Measurements from ENCODE around the gene NAA60.

The NAA60 gene

GRCh38 chr16:3511286-3512180, 68.1 kb downstream of the NAA60 start:
- no peak for DNase-seq

GRCh38 chr16:3513892-3514583, 70.6 kb downstream of the NAA60 start:
- DNase-seq = no peak

GRCh38 chr16:3514621-3515020, 71.1 kb downstream of the NAA60 start:
- DNase-seq = no peak

GRCh38 chr16:3515897-3516296, 72.4 kb downstream of the NAA60 start:
- no peak for DNase-seq

- no peak for DNase-seq
Observed at GRCh38 chr16:3518292-3518985, 75.0 kb downstream of the NAA60 start.

- DNase-seq = no peak
Observed at GRCh38 chr16:3518986-3519348, 75.5 kb downstream of the NAA60 start.

- DNase-seq = no peak
Observed at GRCh38 chr16:3519581-3519980, 76.1 kb downstream of the NAA60 start.

GRCh38 chr16:3520413-3520812, 76.9 kb downstream of the NAA60 start:
- no peak for DNase-seq

- no peak for DNase-seq
Observed at GRCh38 chr16:3520841-3521240, 77.4 kb downstream of the NAA60 start.

GRCh38 chr16:3523281-3523680, 79.8 kb downstream of the NAA60 start:
- DNase-seq = no peak

GRCh38 chr16:3525951-3526350, 82.5 kb downstream of the NAA60 start:
- no peak for DNase-seq

- DNase-seq = peak; percentile 9
Observed at GRCh38 chr16:3527216-3527829, 83.8 kb downstream of the NAA60 start.

- no peak for DNase-seq
Observed at GRCh38 chr16:3528406-3528805, 84.9 kb downstream of the NAA60 start.

- no peak for DNase-seq
Observed at GRCh38 chr16:3529175-3529574, 85.7 kb downstream of the NAA60 start.

- no peak for DNase-seq
Observed at GRCh38 chr16:3530371-3530914, 87.0 kb downstream of the NAA60 start.

GRCh38 chr16:3532741-3533140, 89.3 kb downstream of the NAA60 start:
- DNase-seq = no peak

- no peak for DNase-seq
Observed at GRCh38 chr16:3534126-3534525, 90.6 kb downstream of the NAA60 start.

- DNase-seq = no peak
Observed at GRCh38 chr16:3536271-3536731, 92.8 kb downstream of the NAA60 start.
